ENCODE data around the gene GPRC5C. TPM values are rescaled to one million over a fixed set of nuclear protein-coding genes. Genes with fewer than 3 reads are reported as not detected.

GPRC5C gene
- total and polyA plus RNA-seq, 9 of the 15 experiments (the other 6 are each of a cell fraction or from before 2014, with no cell fraction given), result 0.28 to 9.0 (median 4.1) TPM

DNA sequence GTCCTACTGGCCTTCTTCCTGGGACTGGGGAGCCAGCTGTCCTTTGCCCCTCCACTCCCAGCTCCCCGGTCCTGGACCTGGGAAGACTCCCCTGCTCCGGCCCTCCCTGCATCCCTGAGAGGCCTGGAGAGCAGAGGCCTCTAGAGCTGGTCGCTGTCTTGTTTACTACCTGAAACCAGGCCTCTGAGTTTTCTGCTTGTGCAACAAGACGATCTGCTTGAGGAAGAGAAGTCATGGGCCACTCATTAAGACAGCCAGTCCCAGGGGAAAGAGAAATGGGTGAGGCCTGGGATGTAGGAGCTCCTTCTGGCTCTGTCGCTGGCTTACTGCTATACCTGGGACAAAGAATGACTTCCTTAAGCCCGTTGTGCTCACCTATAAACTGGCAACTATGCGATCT is 29.8 kb upstream of the GPRC5C start (continued):
- TF ChIP-seq, protein P1, sequence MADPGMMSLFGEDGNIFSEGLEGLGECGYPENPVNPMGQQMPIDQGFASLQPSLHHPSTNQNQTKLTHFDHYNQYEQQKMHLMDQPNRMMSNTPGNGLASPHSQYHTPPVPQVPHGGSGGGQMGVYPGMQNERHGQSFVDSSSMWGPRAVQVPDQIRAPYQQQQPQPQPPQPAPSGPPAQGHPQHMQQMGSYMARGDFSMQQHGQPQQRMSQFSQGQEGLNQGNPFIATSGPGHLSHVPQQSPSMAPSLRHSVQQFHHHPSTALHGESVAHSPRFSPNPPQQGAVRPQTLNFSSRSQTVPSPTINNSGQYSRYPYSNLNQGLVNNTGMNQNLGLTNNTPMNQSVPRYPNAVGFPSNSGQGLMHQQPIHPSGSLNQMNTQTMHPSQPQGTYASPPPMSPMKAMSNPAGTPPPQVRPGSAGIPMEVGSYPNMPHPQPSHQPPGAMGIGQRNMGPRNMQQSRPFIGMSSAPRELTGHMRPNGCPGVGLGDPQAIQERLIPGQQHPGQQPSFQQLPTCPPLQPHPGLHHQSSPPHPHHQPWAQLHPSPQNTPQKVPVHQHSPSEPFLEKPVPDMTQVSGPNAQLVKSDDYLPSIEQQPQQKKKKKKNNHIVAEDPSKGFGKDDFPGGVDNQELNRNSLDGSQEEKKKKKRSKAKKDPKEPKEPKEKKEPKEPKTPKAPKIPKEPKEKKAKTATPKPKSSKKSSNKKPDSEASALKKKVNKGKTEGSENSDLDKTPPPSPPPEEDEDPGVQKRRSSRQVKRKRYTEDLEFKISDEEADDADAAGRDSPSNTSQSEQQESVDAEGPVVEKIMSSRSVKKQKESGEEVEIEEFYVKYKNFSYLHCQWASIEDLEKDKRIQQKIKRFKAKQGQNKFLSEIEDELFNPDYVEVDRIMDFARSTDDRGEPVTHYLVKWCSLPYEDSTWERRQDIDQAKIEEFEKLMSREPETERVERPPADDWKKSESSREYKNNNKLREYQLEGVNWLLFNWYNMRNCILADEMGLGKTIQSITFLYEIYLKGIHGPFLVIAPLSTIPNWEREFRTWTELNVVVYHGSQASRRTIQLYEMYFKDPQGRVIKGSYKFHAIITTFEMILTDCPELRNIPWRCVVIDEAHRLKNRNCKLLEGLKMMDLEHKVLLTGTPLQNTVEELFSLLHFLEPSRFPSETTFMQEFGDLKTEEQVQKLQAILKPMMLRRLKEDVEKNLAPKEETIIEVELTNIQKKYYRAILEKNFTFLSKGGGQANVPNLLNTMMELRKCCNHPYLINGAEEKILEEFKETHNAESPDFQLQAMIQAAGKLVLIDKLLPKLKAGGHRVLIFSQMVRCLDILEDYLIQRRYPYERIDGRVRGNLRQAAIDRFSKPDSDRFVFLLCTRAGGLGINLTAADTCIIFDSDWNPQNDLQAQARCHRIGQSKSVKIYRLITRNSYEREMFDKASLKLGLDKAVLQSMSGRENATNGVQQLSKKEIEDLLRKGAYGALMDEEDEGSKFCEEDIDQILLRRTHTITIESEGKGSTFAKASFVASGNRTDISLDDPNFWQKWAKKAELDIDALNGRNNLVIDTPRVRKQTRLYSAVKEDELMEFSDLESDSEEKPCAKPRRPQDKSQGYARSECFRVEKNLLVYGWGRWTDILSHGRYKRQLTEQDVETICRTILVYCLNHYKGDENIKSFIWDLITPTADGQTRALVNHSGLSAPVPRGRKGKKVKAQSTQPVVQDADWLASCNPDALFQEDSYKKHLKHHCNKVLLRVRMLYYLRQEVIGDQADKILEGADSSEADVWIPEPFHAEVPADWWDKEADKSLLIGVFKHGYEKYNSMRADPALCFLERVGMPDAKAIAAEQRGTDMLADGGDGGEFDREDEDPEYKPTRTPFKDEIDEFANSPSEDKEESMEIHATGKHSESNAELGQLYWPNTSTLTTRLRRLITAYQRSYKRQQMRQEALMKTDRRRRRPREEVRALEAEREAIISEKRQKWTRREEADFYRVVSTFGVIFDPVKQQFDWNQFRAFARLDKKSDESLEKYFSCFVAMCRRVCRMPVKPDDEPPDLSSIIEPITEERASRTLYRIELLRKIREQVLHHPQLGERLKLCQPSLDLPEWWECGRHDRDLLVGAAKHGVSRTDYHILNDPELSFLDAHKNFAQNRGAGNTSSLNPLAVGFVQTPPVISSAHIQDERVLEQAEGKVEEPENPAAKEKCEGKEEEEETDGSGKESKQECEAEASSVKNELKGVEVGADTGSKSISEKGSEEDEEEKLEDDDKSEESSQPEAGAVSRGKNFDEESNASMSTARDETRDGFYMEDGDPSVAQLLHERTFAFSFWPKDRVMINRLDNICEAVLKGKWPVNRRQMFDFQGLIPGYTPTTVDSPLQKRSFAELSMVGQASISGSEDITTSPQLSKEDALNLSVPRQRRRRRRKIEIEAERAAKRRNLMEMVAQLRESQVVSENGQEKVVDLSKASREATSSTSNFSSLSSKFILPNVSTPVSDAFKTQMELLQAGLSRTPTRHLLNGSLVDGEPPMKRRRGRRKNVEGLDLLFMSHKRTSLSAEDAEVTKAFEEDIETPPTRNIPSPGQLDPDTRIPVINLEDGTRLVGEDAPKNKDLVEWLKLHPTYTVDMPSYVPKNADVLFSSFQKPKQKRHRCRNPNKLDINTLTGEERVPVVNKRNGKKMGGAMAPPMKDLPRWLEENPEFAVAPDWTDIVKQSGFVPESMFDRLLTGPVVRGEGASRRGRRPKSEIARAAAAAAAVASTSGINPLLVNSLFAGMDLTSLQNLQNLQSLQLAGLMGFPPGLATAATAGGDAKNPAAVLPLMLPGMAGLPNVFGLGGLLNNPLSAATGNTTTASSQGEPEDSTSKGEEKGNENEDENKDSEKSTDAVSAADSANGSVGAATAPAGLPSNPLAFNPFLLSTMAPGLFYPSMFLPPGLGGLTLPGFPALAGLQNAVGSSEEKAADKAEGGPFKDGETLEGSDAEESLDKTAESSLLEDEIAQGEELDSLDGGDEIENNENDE (IDR thresholded peaks at IDR 0.05; ENCODE audit: low read depth, low read length), result no peak
- TF ChIP-seq CREBBP (IDR thresholded peaks at IDR 0.05; ENCODE audit: low read depth, low read length), result no peak
- TF ChIP-seq ZNF695 (CRISPR knock-in tag; IDR thresholded peaks at IDR 0.05), result no peak
- TF ChIP-seq ZNF133 (CRISPR knock-in tag; IDR thresholded peaks at IDR 0.05), result no peak
- TF ChIP-seq, protein P2, sequence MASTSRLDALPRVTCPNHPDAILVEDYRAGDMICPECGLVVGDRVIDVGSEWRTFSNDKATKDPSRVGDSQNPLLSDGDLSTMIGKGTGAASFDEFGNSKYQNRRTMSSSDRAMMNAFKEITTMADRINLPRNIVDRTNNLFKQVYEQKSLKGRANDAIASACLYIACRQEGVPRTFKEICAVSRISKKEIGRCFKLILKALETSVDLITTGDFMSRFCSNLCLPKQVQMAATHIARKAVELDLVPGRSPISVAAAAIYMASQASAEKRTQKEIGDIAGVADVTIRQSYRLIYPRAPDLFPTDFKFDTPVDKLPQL (IDR thresholded peaks at IDR 0.05; ENCODE audit: extremely low read depth, insufficient read length), result no peak
- TF ChIP-seq, protein P3, sequence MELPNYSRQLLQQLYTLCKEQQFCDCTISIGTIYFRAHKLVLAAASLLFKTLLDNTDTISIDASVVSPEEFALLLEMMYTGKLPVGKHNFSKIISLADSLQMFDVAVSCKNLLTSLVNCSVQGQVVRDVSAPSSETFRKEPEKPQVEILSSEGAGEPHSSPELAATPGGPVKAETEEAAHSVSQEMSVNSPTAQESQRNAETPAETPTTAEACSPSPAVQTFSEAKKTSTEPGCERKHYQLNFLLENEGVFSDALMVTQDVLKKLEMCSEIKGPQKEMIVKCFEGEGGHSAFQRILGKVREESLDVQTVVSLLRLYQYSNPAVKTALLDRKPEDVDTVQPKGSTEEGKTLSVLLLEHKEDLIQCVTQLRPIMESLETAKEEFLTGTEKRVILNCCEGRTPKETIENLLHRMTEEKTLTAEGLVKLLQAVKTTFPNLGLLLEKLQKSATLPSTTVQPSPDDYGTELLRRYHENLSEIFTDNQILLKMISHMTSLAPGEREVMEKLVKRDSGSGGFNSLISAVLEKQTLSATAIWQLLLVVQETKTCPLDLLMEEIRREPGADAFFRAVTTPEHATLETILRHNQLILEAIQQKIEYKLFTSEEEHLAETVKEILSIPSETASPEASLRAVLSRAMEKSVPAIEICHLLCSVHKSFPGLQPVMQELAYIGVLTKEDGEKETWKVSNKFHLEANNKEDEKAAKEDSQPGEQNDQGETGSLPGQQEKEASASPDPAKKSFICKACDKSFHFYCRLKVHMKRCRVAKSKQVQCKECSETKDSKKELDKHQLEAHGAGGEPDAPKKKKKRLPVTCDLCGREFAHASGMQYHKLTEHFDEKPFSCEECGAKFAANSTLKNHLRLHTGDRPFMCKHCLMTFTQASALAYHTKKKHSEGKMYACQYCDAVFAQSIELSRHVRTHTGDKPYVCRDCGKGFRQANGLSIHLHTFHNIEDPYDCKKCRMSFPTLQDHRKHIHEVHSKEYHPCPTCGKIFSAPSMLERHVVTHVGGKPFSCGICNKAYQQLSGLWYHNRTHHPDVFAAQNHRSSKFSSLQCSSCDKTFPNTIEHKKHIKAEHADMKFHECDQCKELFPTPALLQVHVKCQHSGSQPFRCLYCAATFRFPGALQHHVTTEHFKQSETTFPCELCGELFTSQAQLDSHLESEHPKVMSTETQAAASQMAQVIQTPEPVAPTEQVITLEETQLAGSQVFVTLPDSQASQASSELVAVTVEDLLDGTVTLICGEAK (IDR thresholded peaks at IDR 0.05), result no peak
- TF ChIP-seq, protein P3 (CRISPR knock-in tag; IDR thresholded peaks at IDR 0.05), result no peak
